AG08396 (cell line): ENCODE data around the gene PEX11G.
"Not testable (repeated sequence)": the region's sequence is repeated elsewhere in the genome, so short reads cannot be mapped to it uniquely, and the experiment has no call there.

Experiments used
- DNase-seq: peaks from one replicate; pipeline ENCODE4 v3.0.0; 2012; ENCODE audit warnings: low spot score, mixed read lengths

The PEX11G gene

GRCh38 chr19:7433456-7433855, 55.4 kb downstream of the PEX11G start:
- not testable (repeated sequence) for DNase-seq

GRCh38 chr19:7429638-7430282, 59.1 kb downstream of the PEX11G start:
- DNase-seq, result no peak

GRCh38 chr19:7428651-7429113, 60.2 kb downstream of the PEX11G start:
- no peak for DNase-seq

- peak; percentile 78 for DNase-seq
Measured at GRCh38 chr19:7427944-7428343, 60.9 kb downstream of the PEX11G start.

- DNase-seq, result no peak
Measured at GRCh38 chr19:7426986-7427385, 61.8 kb downstream of the PEX11G start.
